ENCODE measurements around the gene RFX4. TPM values are rescaled to one million over a fixed set of nuclear protein-coding genes. Genes with fewer than 3 reads are reported as not detected.

Gene RFX4
- total RNA-seq, 1 donor from 2014 or later = not detected

- H3K27me3 Mint-ChIP-seq = peaks cover 6% of the 10 kb centered on the region
- peaks cover 3% of the 10 kb centered on the region for H3K4me1 Mint-ChIP-seq (ENCODE audit: low read depth)
- no peaks in the 10 kb centered on the region for H3K9me3 Mint-ChIP-seq (ENCODE audit: low read depth)
- TF ChIP-seq, protein P1, sequence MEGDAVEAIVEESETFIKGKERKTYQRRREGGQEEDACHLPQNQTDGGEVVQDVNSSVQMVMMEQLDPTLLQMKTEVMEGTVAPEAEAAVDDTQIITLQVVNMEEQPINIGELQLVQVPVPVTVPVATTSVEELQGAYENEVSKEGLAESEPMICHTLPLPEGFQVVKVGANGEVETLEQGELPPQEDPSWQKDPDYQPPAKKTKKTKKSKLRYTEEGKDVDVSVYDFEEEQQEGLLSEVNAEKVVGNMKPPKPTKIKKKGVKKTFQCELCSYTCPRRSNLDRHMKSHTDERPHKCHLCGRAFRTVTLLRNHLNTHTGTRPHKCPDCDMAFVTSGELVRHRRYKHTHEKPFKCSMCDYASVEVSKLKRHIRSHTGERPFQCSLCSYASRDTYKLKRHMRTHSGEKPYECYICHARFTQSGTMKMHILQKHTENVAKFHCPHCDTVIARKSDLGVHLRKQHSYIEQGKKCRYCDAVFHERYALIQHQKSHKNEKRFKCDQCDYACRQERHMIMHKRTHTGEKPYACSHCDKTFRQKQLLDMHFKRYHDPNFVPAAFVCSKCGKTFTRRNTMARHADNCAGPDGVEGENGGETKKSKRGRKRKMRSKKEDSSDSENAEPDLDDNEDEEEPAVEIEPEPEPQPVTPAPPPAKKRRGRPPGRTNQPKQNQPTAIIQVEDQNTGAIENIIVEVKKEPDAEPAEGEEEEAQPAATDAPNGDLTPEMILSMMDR (IDR thresholded peaks at IDR 0.05; ENCODE audit: unreplicated experiment) = no peak
- H3K36me3 Mint-ChIP-seq (ENCODE audit: insufficient read depth) = no peaks in the 10 kb centered on the region
- H3K27ac Mint-ChIP-seq = no peak overlapping the region
- DNase-seq (ENCODE audit: low spot score, unreplicated experiment) = no peak
- no peak overlapping the region for H3K4me3 Mint-ChIP-seq (ENCODE audit: low read depth)
These were observed 153.5 kb downstream of the RFX4 start for GRCh38 chr12:106736051-106736957.

- no peak for DNase-seq (ENCODE audit: low spot score, unreplicated experiment)
- Mint-ChIP-seq H3K4me3 (ENCODE audit: low read depth) (no peak overlapping the region), H3K27me3 (peaks cover 18% of the 10 kb centered on the region), H3K27ac (no peak overlapping the region), H3K9me3 (ENCODE audit: low read depth) (no peaks in the 10 kb centered on the region), H3K4me1 (ENCODE audit: low read depth) (peaks cover 4% of the 10 kb centered on the region), H3K36me3 (ENCODE audit: insufficient read depth) (no peaks in the 10 kb centered on the region)
- TF ChIP-seq, protein P1 (IDR thresholded peaks at IDR 0.05; ENCODE audit: unreplicated experiment) = no peak
These were observed 156.5 kb downstream of the RFX4 start for GRCh38 chr12:106739318-106739717.

DNA sequence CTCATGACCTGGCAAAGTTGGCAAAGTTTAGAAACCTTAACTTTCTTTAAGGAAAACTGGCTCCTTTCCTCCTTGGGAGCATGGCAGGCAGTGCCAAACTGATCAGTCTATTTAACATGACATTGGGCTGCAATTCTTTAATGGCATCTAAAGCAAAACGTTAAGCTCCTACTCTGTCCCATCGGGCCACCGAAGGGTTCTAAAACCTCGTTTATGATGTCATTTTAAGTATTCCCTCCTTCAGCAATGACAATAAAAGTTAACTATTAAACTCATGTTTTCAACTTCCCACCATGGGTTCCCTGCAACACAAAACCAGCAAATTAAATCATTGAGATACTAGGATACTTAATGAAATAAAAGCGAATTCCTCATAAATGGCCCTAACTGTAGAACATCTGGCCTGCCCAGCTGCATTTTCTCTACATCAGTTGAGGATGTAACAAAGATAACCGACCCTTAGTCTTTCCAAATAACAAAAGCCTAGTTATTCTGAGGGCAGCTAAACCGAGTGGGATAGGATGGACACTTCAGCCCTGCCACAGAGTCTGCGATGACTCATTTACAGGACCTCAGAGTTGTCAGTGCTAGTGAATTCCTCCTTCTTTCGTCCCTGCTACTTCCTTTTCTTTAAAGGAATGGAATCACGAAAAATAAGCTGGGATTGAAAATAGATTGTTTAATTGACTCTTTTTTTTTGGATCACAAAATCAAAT, 157.2 kb downstream of the RFX4 start:
- peaks cover 4% of the 10 kb centered on the region for H3K4me1 Mint-ChIP-seq (ENCODE audit: low read depth)
- H3K9me3 Mint-ChIP-seq (ENCODE audit: low read depth) = no peaks in the 10 kb centered on the region
- no peak overlapping the region for H3K27ac Mint-ChIP-seq
- no peaks in the 10 kb centered on the region for H3K36me3 Mint-ChIP-seq (ENCODE audit: insufficient read depth)
- H3K4me3 Mint-ChIP-seq (ENCODE audit: low read depth) = no peak overlapping the region
- no peak for DNase-seq (ENCODE audit: low spot score, unreplicated experiment)
- TF ChIP-seq, protein P1 (IDR thresholded peaks at IDR 0.05; ENCODE audit: unreplicated experiment) = no peak
- H3K27me3 Mint-ChIP-seq = peaks cover 18% of the 10 kb centered on the region

GRCh38 chr12:106740818-106741217, 158.0 kb downstream of the RFX4 start:
- H3K36me3 Mint-ChIP-seq (ENCODE audit: insufficient read depth) = no peaks in the 10 kb centered on the region
- H3K27me3 Mint-ChIP-seq = peaks cover 15% of the 10 kb centered on the region
- H3K27ac Mint-ChIP-seq = no peak overlapping the region
- TF ChIP-seq, protein P1 (IDR thresholded peaks at IDR 0.05; ENCODE audit: unreplicated experiment) = no peak
- no peak for DNase-seq (ENCODE audit: low spot score, unreplicated experiment)
- H3K4me1 Mint-ChIP-seq (ENCODE audit: low read depth) = peaks cover 4% of the 10 kb centered on the region
- H3K4me3 Mint-ChIP-seq (ENCODE audit: low read depth) = no peak overlapping the region
- no peaks in the 10 kb centered on the region for H3K9me3 Mint-ChIP-seq (ENCODE audit: low read depth)

DNA sequence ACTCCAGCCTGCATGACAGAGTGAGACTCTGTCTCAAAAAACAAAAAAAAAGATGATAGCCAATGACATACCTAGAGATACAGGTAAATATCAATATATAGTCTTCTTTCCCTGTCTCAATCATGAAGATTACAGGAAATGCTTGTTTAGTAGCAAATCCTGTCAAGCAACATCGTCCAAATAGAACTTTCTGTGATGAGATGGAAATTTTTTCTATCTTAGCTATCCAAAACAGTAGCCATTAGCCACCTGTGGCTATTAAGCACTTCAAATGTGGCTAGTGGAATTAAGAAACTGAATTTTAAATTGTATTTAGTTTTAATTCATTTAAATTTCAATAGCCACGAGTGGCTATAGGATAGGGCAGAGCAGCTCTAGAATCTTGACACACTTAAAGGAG, 158.4 kb downstream of the RFX4 start:
- Mint-ChIP-seq H3K27ac (no peak overlapping the region), H3K9me3 (ENCODE audit: low read depth) (no peaks in the 10 kb centered on the region), H3K27me3 (peaks cover 15% of the 10 kb centered on the region)

More for the DNA sequence above, 158.4 kb downstream of the RFX4 start:
- Mint-ChIP-seq H3K4me3 (ENCODE audit: low read depth) (no peak overlapping the region), H3K36me3 (ENCODE audit: insufficient read depth) (no peaks in the 10 kb centered on the region), H3K4me1 (ENCODE audit: low read depth) (peaks cover 4% of the 10 kb centered on the region)
- TF ChIP-seq, protein P1 (IDR thresholded peaks at IDR 0.05; ENCODE audit: unreplicated experiment) = no peak
- no peak for DNase-seq (ENCODE audit: low spot score, unreplicated experiment)

Measured in progenitor cell of endocrine pancreas (in vitro differentiated cells).